IMR-90 (cell line): ENCODE measurements around the gene IGFBPL1. TPM values are rescaled to one million over a fixed set of nuclear protein-coding genes. Genes with fewer than 3 reads are reported as not detected.

Experiments
- ATAC-seq: fragments of 200-7000 bp; cut with Tn5 transposase; 2 replicates; pipeline ENCODE4 v1.9.1; 2020; ENCODE audit warnings: low read depth, mild to moderate bottlenecking, moderate library complexity
- BruUV-seq: library from RNA; stranded (reverse); fragments of 400-500 nt; replicated peaks from 2 replicates; lab custom pipeline; 2021; lab: Mats Ljungman, UMichigan
- CTCF ChIA-PET: fragments of 300-600 bp; formaldehyde crosslinking; extraction: SDS; loops from one replicate; lab custom pipeline; 2021; ENCODE audit warnings: antibody characterized with exemption; lab: Yijun Ruan, JAX
- POLR2A ChIA-PET: fragments of 300-600 bp; sonication (Branson Sonifier 250); formaldehyde crosslinking; loops from one replicate; lab custom pipeline; 2022; ENCODE audit warnings: antibody characterized with exemption; ENCODE audit not compliant: unreplicated experiment; lab: Charles Lee
- DNase-seq: peaks from one replicate; pipeline ENCODE4 v3.0.0; 2013
- H2AFZ ChIP-seq: replicated peaks from 2 replicates; pipeline ENCODE3; 2013; ENCODE audit warnings: low read length, mild to moderate bottlenecking; ENCODE audit not compliant: poor library complexity
- H2AK5ac ChIP-seq: 2 replicates; pipeline ENCODE4 v1.6.1; 2013; ENCODE audit warnings: low read depth, low read length, inconsistent platforms
- H2AK9ac ChIP-seq: replicated peaks from 2 replicates; pipeline ENCODE3; 2013; ENCODE audit warnings: mild to moderate bottlenecking, low read depth, low read length, moderate library complexity; ENCODE audit not compliant: poor library complexity
- H2BK120ac ChIP-seq: 2 replicates; pipeline ENCODE4 v1.6.1; 2013; ENCODE audit warnings: low read depth, low read length, inconsistent platforms
- H2BK15ac ChIP-seq: 3 replicates; pipeline ENCODE4 v1.6.1; 2013; ENCODE audit warnings: low read depth, low read length, inconsistent platforms
- H2BK20ac ChIP-seq: 2 replicates; pipeline ENCODE4 v1.6.1; 2013; ENCODE audit warnings: low read depth, mild to moderate bottlenecking, inconsistent platforms, low read length, moderate library complexity
- H2BK5ac ChIP-seq: 2 replicates; pipeline ENCODE4 v1.6.1; 2013; ENCODE audit warnings: mild to moderate bottlenecking, low read depth, low read length, inconsistent platforms; ENCODE audit not compliant: poor library complexity, severe bottlenecking
- H3K14ac ChIP-seq: replicated peaks from 2 replicates; pipeline ENCODE4 v1.6.1; 2013; ENCODE audit warnings: low read depth, low read length, inconsistent platforms
- H3K18ac ChIP-seq: 2 replicates; pipeline ENCODE4 v1.6.1; 2013; ENCODE audit warnings: low read depth, low read length, control low read depth
- H3K23ac ChIP-seq: 2 replicates; pipeline ENCODE4 v1.6.1; 2013; ENCODE audit warnings: low read depth, low read length, inconsistent platforms
- H3K27ac ChIP-seq: 2 replicates; pipeline ENCODE4 v1.5.1; 2013; ENCODE audit warnings: mild to moderate bottlenecking, control low read depth, low read length; ENCODE audit not compliant: insufficient read depth
- H3K27me3 ChIP-seq: 2 replicates; pipeline ENCODE4 v1.6.1; 2013; ENCODE audit warnings: low read length; ENCODE audit not compliant: control insufficient read depth, insufficient read depth
- H3K36me3 ChIP-seq: 2 replicates; pipeline ENCODE4 v1.6.1; 2013; ENCODE audit warnings: low read length, mixed read lengths; ENCODE audit not compliant: control insufficient read depth, insufficient read depth
- H3K4ac ChIP-seq: 2 replicates; pipeline ENCODE4 v1.6.1; 2013; ENCODE audit warnings: low read depth, low read length, inconsistent platforms
- H3K4me1 ChIP-seq: 2 replicates; pipeline ENCODE4 v1.6.1; 2013; ENCODE audit warnings: low read length, mixed read lengths; ENCODE audit not compliant: control insufficient read depth, insufficient read depth
- H3K4me2 ChIP-seq: 2 replicates; pipeline ENCODE4 v1.6.1; 2013; ENCODE audit warnings: low read depth, mild to moderate bottlenecking, control low read depth, low read length, moderate library complexity
- H3K4me3 ChIP-seq: 2 replicates; pipeline ENCODE4 v1.5.1; 2013; ENCODE audit warnings: low read depth, mild to moderate bottlenecking, control low read depth, low read length, moderate library complexity; ENCODE audit not compliant: insufficient read depth
- H3K56ac ChIP-seq: 2 replicates; pipeline ENCODE4 v1.6.1; 2013; ENCODE audit warnings: low read length, inconsistent platforms; ENCODE audit not compliant: insufficient read depth; ENCODE audit errors: extremely low read depth
- H3K79me1 ChIP-seq, 2 experiments: 2 replicates each; pipeline ENCODE4 v1.6.1; 2013; ENCODE audit warnings: low read length in 2 of 2, inconsistent platforms in 1 of 2, low read depth in 1 of 2
- H3K9ac ChIP-seq: 2 replicates; pipeline ENCODE4 v1.6.1; 2013; ENCODE audit warnings: low read depth, low read length, control low read depth
- H3K9me1 ChIP-seq: 2 replicates; pipeline ENCODE4 v1.6.1; 2013; ENCODE audit warnings: low read length, inconsistent platforms; ENCODE audit not compliant: insufficient read depth
- H3K9me3 ChIP-seq: 2 replicates; pipeline ENCODE4 v1.6.1; 2013; ENCODE audit warnings: low read length; ENCODE audit not compliant: control insufficient read depth, insufficient read depth
- H4K20me1 ChIP-seq: 2 replicates; pipeline ENCODE4 v1.6.1; 2013; ENCODE audit warnings: low read length, inconsistent platforms; ENCODE audit not compliant: insufficient read depth
- H4K5ac ChIP-seq: 2 replicates; pipeline ENCODE4 v1.6.1; 2013; ENCODE audit warnings: mild to moderate bottlenecking, low read depth, low read length, control low read depth
- H4K8ac ChIP-seq, 2 experiments: 2 replicates each; pipeline ENCODE4 v1.6.1; 2013; ENCODE audit warnings: low read depth in 2 of 2, low read length in 2 of 2, control low read depth in 1 of 2, inconsistent platforms in 1 of 2
- H4K91ac ChIP-seq: 2 replicates; pipeline ENCODE4 v1.6.1; 2013; ENCODE audit warnings: low read depth, low read length, inconsistent platforms; ENCODE audit not compliant: insufficient read depth
- BHLHE40 ChIP-seq: fragments of 150-350 bp; IDR thresholded peaks from 2 replicates; pipeline ENCODE4 v1.6.1; 2016; ENCODE audit warnings: mild to moderate bottlenecking, low read depth, low read length
- CEBPB ChIP-seq: IDR thresholded peaks from 2 replicates; pipeline ENCODE4 v1.6.1; 2012; ENCODE audit warnings: low read depth, low read length, improper control_type of control experiment
- FOS ChIP-seq: fragments of 150-350 bp; IDR thresholded peaks from 2 replicates; pipeline ENCODE4 v1.6.1; 2016; ENCODE audit warnings: low read depth, low read length
- MAFK ChIP-seq: IDR thresholded peaks from 2 replicates; pipeline ENCODE4 v1.6.1; 2012; ENCODE audit warnings: low read depth, low read length, improper control_type of control experiment
- NFE2L2 ChIP-seq: fragments of 150-350 bp; IDR thresholded peaks from 2 replicates; pipeline ENCODE4 v1.6.1; 2016; ENCODE audit warnings: low read depth, mild to moderate bottlenecking, low read length
- POLR2A ChIP-seq: IDR thresholded peaks from 2 replicates; pipeline ENCODE4 v1.6.1; 2012; ENCODE audit warnings: mild to moderate bottlenecking, low read depth, low read length
- RFX5 ChIP-seq: IDR thresholded peaks from 2 replicates; pipeline ENCODE4 v1.8.0; 2012; ENCODE audit warnings: low read depth, mild to moderate bottlenecking, low read length, moderate library complexity
- SMC3 ChIP-seq: fragments of 150-350 bp; IDR thresholded peaks from 2 replicates; pipeline ENCODE4 v1.6.1; 2016; ENCODE audit warnings: low read depth, mild to moderate bottlenecking, antibody characterized with exemption, low read length, moderate library complexity
- USF2 ChIP-seq: fragments of 150-350 bp; IDR thresholded peaks from 2 replicates; pipeline ENCODE4 v1.6.1; 2017; ENCODE audit warnings: mild to moderate bottlenecking, antibody characterized with exemption, low read length, low read depth
- WGBS, 2 experiments: methylation state at CpG; one replicate each; pipeline versions ENCODE4 v1.1.5 to v1.1.7; 2013; ENCODE audit warnings: missing lambda C conversion rate in 2 of 2; ENCODE audit not compliant: insufficient read length in 1 of 2; ENCODE audit errors: extremely low coverage in 2 of 2; 5-methylcytosine and 5-hydroxymethylcytosine counted together
- dilution Hi-C: fragments of 300-500 bp; cut with HindIII; formaldehyde crosslinking; loops from one replicate; pipeline ENCODE4 v1.14.3; 2018; ENCODE audit warnings: low sequenced_read_pairs; ENCODE audit not compliant: unreplicated experiment
- in situ Hi-C: fragments of 300-500 bp; cut with MboI; formaldehyde crosslinking; loops from 3 replicates; pipeline ENCODE4 v1.14.3; 2019; ENCODE audit warnings: low sequenced_read_pairs, inconsistent platforms, mixed read lengths
- intact Hi-C: fragments of 100-400 bp; cut with micrococcal nuclease; formaldehyde crosslinking; loops from 2 replicates; pipeline ENCODE4 v1.10.0; 2022
- polyA plus RNA-seq, 3 experiments: library from polyadenylated mRNA; depleted of rRNA; stranded (reverse); fragments of >200 nt; gene quantifications; 2 replicates each; pipeline ENCODE4 v1.2.3, GENCODE V29; 2012; ENCODE audit warnings: low replicate concordance in 1 of 3
- total RNA-seq: library from RNA; depleted of rRNA; stranded (reverse); fragments of >200 nt; gene quantifications from 2 replicates; pipeline ENCODE4 v1.2.3, GENCODE V29; 2012

The IGFBPL1 gene
- total and polyA plus RNA-seq, 2 of the 4 experiments (the other 2 are of a cell fraction) = not detected

DNA sequence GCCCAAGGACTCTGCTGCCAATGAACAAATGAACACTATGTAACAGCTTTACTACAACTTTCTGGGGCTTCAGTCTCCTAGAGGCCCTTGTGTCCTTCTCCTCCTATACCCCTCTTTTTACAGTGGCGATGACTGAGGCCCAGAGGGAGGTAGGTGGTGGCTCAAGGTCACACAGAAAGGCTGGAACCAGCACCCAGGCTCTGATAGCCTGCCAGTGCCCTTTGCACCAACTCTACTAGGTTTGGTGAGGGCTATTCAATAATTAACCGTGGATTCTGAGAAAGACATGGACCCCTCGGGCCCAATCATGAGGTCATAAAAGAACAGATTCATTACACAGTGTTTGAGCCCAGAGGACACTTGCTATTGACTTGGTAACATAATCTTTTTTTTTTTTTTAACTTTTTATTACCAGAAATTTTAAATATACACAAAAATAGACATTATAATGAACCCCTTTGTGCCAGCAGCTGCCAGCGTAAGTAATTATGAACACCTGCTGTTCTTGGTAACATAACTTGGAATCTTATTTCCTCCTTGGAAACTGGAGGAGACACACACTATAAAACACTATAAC, 37.8 kb downstream of the IGFBPL1 start:
- no peak overlapping the region for H3K18ac ChIP-seq
- H2BK120ac ChIP-seq = no peak overlapping the region
- H2BK15ac ChIP-seq = no peak overlapping the region; the same call in 2 of the 3 replicates
- intact Hi-C loops = no loop called here
- no peak for DNase-seq
- no peak overlapping the region for H3K56ac ChIP-seq
- H4K8ac ChIP-seq = no peak overlapping the region
- no peak overlapping the region for H3K14ac ChIP-seq
- H3K4me1 ChIP-seq = peaks cover 7% of the 10 kb centered on the region
- no peak overlapping the region for H3K23ac ChIP-seq
- H3K4me3 ChIP-seq = no peak overlapping the region
- no peak for ATAC-seq
- no peaks in the 10 kb centered on the region for H3K9me3 ChIP-seq
- H2AK5ac ChIP-seq = no peak overlapping the region
- H2BK5ac ChIP-seq = no peak overlapping the region
- WGBS, 2 experiments = no CpG with 5 or more reads among the region's 4 CpGs
- H2AFZ ChIP-seq = no peak overlapping the region
- H3K9me1 ChIP-seq = peaks cover 6% of the 10 kb centered on the region
- H4K20me1 ChIP-seq = no peaks in the 10 kb centered on the region
- no peak overlapping the region for H3K9ac ChIP-seq
- dilution Hi-C loops = loop anchor here (25.0 kb wide), 1 partner anchor 474 kb away; the partner anchor contains the start of gene SLC25A51
- POLR2A ChIA-PET = no interaction called here
- in situ Hi-C loops = no loop called here
- H3K27ac ChIP-seq = no peak overlapping the region
- H3K4ac ChIP-seq = no peak overlapping the region
- no TSS peak for BruUV-seq
- H3K79me1 ChIP-seq = no peaks in the 10 kb centered on the region
- CTCF ChIA-PET = interaction anchor here (1.0 kb wide), 1 partner anchor 472 kb away, joined by 3 read pairs; no protein-coding TSS in a partner anchor
- H2BK20ac ChIP-seq = no peak overlapping the region
- H4K5ac ChIP-seq = no peak overlapping the region
- H3K27me3 ChIP-seq = no peaks in the 10 kb centered on the region
- no peaks in the 10 kb centered on the region for H3K36me3 ChIP-seq
- no peak overlapping the region for H3K4me2 ChIP-seq
- H2AK9ac ChIP-seq = no peak overlapping the region
- no peak overlapping the region; the same call in 1 of the 2 replicates for H4K91ac ChIP-seq
- TF ChIP-seq POLR2A = no peak
- no peak for TF ChIP-seq NFE2L2
- TF ChIP-seq SMC3 = no peak
- no peak for TF ChIP-seq RFX5
- TF ChIP-seq MAFK = no peak
- TF ChIP-seq USF2 = no peak
- TF ChIP-seq CEBPB = no peak
- TF ChIP-seq FOS = no peak
- TF ChIP-seq BHLHE40 = no peak
